Measurements from ENCODE around the gene RGPD6.
"Not testable (repeated sequence)": the region's sequence is repeated elsewhere in the genome, so short reads cannot be mapped to it uniquely, and the experiment has no call there.

Gene RGPD6

DNA sequence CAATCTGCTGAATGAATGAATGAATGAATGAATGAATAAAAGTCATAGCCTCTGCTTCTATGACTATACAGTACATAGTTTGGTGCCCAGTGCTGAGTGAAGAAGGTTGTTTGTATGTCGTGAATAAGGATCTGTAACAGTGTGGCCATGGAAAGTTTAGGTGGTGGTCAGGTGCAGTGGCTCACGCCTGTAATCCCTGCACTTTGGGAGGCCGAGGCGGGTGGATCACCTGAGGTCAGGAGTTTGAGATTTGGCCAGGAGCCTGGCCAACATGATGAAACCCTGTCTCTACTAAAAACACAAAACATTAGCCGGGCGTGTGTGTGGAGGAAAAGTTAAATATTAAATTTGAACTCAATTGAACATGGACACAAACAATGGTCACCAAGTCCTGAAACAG lies 100.1 kb downstream of the RGPD6 start:
- not testable (repeated sequence) for H3K27ac ChIP-seq (ENCODE audit: low read depth, low read length); H3K9me3 ChIP-seq (ENCODE audit: insufficient read depth, low read length); H3K79me2 ChIP-seq (ENCODE audit: insufficient read depth, low read length); H3K9me2 ChIP-seq (replicated peaks; ENCODE audit: insufficient read depth, low read length); H2AFZ ChIP-seq (ENCODE audit: low read depth, low read length, severe bottlenecking); H3F3A ChIP-seq (ENCODE audit: insufficient read depth); H3K27me3 ChIP-seq (ENCODE audit: low read length); H4K20me1 ChIP-seq (ENCODE audit: low read depth, low read length); H3K36me3 ChIP-seq (ENCODE audit: low read length); H3K9ac ChIP-seq (ENCODE audit: low read length); H3K4me2 ChIP-seq (ENCODE audit: low read depth, low read length, poor library complexity, severe bottlenecking); H3K4me3 ChIP-seq (ENCODE audit: insufficient read depth, low read length, poor library complexity, severe bottlenecking)

DNA sequence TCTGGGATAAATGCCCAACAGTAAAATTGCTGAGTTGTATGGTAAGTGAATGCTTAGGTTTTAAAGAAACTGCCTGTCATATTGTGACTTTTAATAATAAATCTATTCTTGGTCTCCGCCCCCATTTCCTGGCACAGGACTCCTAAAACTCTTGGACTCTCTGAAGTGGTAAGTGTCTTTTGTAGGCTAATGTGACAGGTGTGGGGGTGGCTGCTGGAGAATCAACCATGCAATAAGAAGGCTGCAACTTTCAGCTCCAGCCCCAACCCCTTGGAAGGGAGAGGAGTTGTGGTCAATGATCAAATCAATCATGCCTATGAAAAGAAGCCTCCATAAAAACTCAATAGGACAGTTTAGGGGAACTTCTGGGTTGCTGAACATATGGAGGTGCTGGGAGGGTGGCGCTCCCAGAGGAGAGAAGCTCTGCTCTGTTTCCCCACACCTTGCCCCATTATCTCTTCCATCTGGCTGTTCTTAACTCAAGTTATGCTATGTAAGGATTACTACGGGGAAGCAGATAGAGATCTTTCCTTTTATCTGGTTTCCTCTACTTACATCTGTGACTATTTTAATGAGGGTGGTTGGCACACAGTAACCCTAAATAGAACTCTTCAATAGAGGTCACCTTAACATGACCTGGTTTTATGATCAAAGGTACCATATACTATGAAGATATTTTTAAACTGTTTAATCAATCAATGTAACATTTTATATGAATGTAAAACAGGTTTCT lies 101.2 kb downstream of the RGPD6 start:
- not testable (repeated sequence) for H3F3A ChIP-seq (ENCODE audit: insufficient read depth); H3K27ac ChIP-seq (ENCODE audit: low read depth, low read length); H3K4me2 ChIP-seq (ENCODE audit: low read depth, low read length, poor library complexity, severe bottlenecking); H3K27me3 ChIP-seq (ENCODE audit: low read length); H2AFZ ChIP-seq (ENCODE audit: low read depth, low read length, severe bottlenecking); H3K9ac ChIP-seq (ENCODE audit: low read length); H3K36me3 ChIP-seq (ENCODE audit: low read length); H3K9me2 ChIP-seq (replicated peaks; ENCODE audit: insufficient read depth, low read length); H3K9me3 ChIP-seq (ENCODE audit: insufficient read depth, low read length); H3K79me2 ChIP-seq (ENCODE audit: insufficient read depth, low read length); H3K4me3 ChIP-seq (ENCODE audit: insufficient read depth, low read length, poor library complexity, severe bottlenecking); H4K20me1 ChIP-seq (ENCODE audit: low read depth, low read length)

DNA sequence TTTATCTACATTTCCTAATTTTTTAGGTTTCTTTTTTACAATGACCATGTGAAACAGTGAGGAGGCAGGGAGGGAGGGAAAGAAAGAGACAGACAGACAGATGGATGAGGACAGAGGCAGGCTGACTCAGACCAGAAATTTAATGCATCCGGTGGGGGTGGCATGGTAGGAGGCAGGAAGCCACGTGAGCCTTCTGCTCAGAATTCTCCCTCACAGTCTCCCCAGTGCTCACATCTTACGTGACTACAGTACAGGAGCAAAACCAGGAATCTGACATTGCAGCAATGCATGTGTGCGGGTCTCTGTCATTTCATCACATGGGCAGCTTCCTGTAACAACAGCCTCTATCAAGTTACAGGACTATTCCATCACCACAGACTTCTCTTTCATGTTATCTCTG lies 102.1 kb downstream of the RGPD6 start:
- not testable (repeated sequence) for H3K9me2 ChIP-seq (replicated peaks; ENCODE audit: insufficient read depth, low read length); H3K4me2 ChIP-seq (ENCODE audit: low read depth, low read length, poor library complexity, severe bottlenecking); H3K9ac ChIP-seq (ENCODE audit: low read length); H3K27ac ChIP-seq (ENCODE audit: low read depth, low read length); H3K36me3 ChIP-seq (ENCODE audit: low read length); H4K20me1 ChIP-seq (ENCODE audit: low read depth, low read length); H3K27me3 ChIP-seq (ENCODE audit: low read length); H2AFZ ChIP-seq (ENCODE audit: low read depth, low read length, severe bottlenecking); H3K9me3 ChIP-seq (ENCODE audit: insufficient read depth, low read length); H3F3A ChIP-seq (ENCODE audit: insufficient read depth); H3K79me2 ChIP-seq (ENCODE audit: insufficient read depth, low read length); H3K4me3 ChIP-seq (ENCODE audit: insufficient read depth, low read length, poor library complexity, severe bottlenecking)

DNA sequence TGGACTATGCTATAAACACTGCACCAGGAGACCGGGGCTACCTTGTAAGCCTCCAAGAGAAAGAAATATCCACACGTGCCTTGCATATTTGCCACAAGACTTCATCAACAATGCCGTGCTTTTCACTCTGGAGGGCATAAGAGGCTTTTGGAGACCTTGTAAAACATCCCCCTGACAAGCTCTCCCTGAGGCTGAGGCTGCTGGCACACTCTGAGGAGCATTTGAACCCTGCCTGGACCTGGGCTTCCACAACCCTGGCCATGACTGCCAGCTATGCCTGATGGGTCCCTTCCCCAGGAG lies 104.0 kb downstream of the RGPD6 start:
- H4K20me1 ChIP-seq (ENCODE audit: low read depth, low read length); H3K79me2 ChIP-seq (ENCODE audit: insufficient read depth, low read length); H3K4me2 ChIP-seq (ENCODE audit: low read depth, low read length, poor library complexity, severe bottlenecking); H3K9me2 ChIP-seq (replicated peaks; ENCODE audit: insufficient read depth, low read length); H3K9ac ChIP-seq (ENCODE audit: low read length); H3K9me3 ChIP-seq (ENCODE audit: insufficient read depth, low read length); H2AFZ ChIP-seq (ENCODE audit: low read depth, low read length, severe bottlenecking); H3K4me3 ChIP-seq (ENCODE audit: insufficient read depth, low read length, poor library complexity, severe bottlenecking); H3F3A ChIP-seq (ENCODE audit: insufficient read depth); H3K27ac ChIP-seq (ENCODE audit: low read depth, low read length); H3K27me3 ChIP-seq (ENCODE audit: low read length); H3K36me3 ChIP-seq (ENCODE audit: low read length): not testable (repeated sequence)

DNA sequence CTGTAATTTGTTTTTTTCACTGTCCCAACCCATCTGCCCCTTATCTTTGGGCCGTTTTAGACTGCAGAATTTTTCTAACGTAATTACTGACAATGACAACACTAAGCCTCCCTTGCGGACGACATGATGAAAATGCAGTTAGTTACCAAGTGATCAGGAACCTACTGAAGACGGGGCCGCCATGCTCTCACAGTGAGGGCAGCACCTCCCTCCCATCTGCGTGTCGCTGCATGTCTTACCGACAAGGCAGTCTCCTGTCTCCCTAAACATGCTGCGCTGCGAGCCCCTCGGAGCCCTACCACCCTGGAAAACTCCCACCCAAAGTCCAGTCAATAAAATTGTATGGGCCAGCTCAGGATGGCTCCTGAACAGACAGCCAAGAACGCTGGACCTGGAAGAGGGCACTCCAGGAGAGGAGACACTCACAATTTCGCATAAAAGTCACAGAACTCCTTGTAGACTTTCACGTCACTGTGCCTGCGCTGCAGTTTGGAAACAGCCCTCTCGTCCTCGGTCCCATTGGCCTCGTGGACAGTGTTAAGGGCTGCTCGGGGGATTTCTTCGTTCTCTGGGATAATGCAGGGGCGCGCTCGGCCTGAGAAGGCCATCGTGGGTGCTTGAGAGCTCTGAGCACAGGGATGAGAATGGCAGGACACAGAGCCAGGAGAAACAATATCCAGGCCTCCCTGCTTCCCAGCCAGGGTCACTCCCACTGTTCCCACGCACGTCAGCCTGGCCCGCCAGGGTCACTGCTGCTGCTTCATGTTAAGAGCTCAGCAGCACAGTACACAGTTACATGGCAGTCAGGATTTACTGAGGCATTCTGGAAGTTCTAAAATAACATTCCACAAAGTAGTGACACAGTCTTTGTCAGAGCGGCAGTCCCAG lies 104.6 kb downstream of the RGPD6 start, which contains the start of gene LIMS4:
TSS of gene LIMS4 (minus strand) at position 646 of the 888 bp plus-strand sequence. CDS start at position 608, 38 bp downstream.
- H3K4me2 ChIP-seq (ENCODE audit: low read depth, low read length, poor library complexity, severe bottlenecking); H3K4me3 ChIP-seq (ENCODE audit: insufficient read depth, low read length, poor library complexity, severe bottlenecking); H3K36me3 ChIP-seq (ENCODE audit: low read length); H4K20me1 ChIP-seq (ENCODE audit: low read depth, low read length); H3K9me2 ChIP-seq (replicated peaks; ENCODE audit: insufficient read depth, low read length); H3K79me2 ChIP-seq (ENCODE audit: insufficient read depth, low read length); H2AFZ ChIP-seq (ENCODE audit: low read depth, low read length, severe bottlenecking); H3K27ac ChIP-seq (ENCODE audit: low read depth, low read length); H3K27me3 ChIP-seq (ENCODE audit: low read length); H3F3A ChIP-seq (ENCODE audit: insufficient read depth); H3K9me3 ChIP-seq (ENCODE audit: insufficient read depth, low read length); H3K9ac ChIP-seq (ENCODE audit: low read length): not testable (repeated sequence)

DNA sequence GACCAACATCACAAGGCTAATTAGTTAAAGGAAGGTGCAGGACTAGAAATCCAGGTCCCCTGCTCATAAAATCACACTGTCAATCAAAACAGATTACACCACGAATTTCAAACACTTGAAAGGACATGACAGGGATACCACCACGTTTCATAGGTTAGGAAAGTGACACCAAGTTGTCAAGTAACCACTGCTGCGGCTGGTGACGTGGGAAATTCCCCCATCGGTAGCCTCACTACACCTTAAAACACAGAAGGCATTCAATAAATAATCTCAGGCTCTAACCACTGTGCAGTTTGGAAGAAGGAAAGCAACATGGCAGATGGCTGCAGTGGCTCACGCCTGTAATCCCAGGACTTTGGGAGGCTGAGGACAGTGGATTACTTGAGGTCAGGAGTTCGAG lies 108.1 kb downstream of the RGPD6 start:
- H3K9ac ChIP-seq (ENCODE audit: low read length); H4K20me1 ChIP-seq (ENCODE audit: low read depth, low read length); H3K9me2 ChIP-seq (replicated peaks; ENCODE audit: insufficient read depth, low read length); H3K27ac ChIP-seq (ENCODE audit: low read depth, low read length); H2AFZ ChIP-seq (ENCODE audit: low read depth, low read length, severe bottlenecking); H3K79me2 ChIP-seq (ENCODE audit: insufficient read depth, low read length); H3K36me3 ChIP-seq (ENCODE audit: low read length); H3K27me3 ChIP-seq (ENCODE audit: low read length); H3K9me3 ChIP-seq (ENCODE audit: insufficient read depth, low read length); H3K4me3 ChIP-seq (ENCODE audit: insufficient read depth, low read length, poor library complexity, severe bottlenecking); H3K4me2 ChIP-seq (ENCODE audit: low read depth, low read length, poor library complexity, severe bottlenecking); H3F3A ChIP-seq (ENCODE audit: insufficient read depth): not testable (repeated sequence)

DNA sequence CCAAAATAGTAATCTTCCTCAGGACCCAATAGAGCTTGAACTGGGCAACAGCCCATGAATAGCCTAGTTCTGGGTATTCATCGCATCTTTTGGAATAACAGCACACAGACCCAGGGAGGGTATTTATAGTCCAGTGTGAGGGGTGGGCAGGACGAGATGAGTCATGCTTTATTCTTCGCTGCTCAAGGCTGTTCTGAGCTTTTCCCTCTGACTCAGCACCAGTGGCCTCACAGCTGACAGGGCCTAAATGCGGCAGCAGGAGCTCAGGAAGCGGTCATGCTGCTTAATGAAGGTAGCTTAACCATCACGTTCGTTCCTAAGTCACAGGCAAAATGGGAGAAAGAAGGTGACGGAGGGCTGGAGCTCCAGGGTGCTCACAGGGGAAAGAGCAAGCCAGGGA lies 111.7 kb downstream of the RGPD6 start:
- H3K4me3 ChIP-seq (ENCODE audit: insufficient read depth, low read length, poor library complexity, severe bottlenecking); H3K27me3 ChIP-seq (ENCODE audit: low read length); H3K9ac ChIP-seq (ENCODE audit: low read length); H3K9me2 ChIP-seq (replicated peaks; ENCODE audit: insufficient read depth, low read length); H3K9me3 ChIP-seq (ENCODE audit: insufficient read depth, low read length); H3K27ac ChIP-seq (ENCODE audit: low read depth, low read length); H2AFZ ChIP-seq (ENCODE audit: low read depth, low read length, severe bottlenecking); H3F3A ChIP-seq (ENCODE audit: insufficient read depth); H3K79me2 ChIP-seq (ENCODE audit: insufficient read depth, low read length); H4K20me1 ChIP-seq (ENCODE audit: low read depth, low read length); H3K36me3 ChIP-seq (ENCODE audit: low read length); H3K4me2 ChIP-seq (ENCODE audit: low read depth, low read length, poor library complexity, severe bottlenecking): not testable (repeated sequence)

All from SU-DHL-6 (cell line).